MG63 (cell line): ENCODE results near the gene MXRA8. TPM values are rescaled to one million over a fixed set of nuclear protein-coding genes. Genes with fewer than 3 reads are reported as not detected.

ENCODE experiments used
- DNase-seq: peaks from one replicate; pipeline ENCODE4 v3.0.0-alpha.2; 2020
- H3K27me3 ChIP-seq: fragments of 250-450 bp; sonication (Bioruptor Pico); 2 replicates; pipeline ENCODE4 v1.5.1; 2020; ENCODE audit warnings: mild to moderate bottlenecking, moderate library complexity
- H3K36me3 ChIP-seq: fragments of 250-450 bp; sonication (Bioruptor Pico); 2 replicates; pipeline ENCODE4 v1.5.1; 2020; ENCODE audit warnings: mild to moderate bottlenecking, moderate library complexity
- H3K4me3 ChIP-seq: fragments of 250-450 bp; sonication (Bioruptor Pico); 2 replicates; pipeline ENCODE4 v1.5.1; 2020; ENCODE audit warnings: mild to moderate bottlenecking, moderate library complexity
- H3K9me3 ChIP-seq: fragments of 250-450 bp; sonication (Bioruptor Pico); 2 replicates; pipeline ENCODE4 v1.5.1; 2020; ENCODE audit warnings: mild to moderate bottlenecking, moderate library complexity
- total RNA-seq: library from RNA; depleted of rRNA; stranded (reverse); fragments of >200 nt; shearing (Covaris generic); gene quantifications from 2 replicates; pipeline ENCODE4 v1.2.3, GENCODE V29; 2014; ENCODE audit warnings: low replicate concordance

The MXRA8 gene
- total RNA-seq, 1 experiment from 2014 or later, result 316 TPM

DNA sequence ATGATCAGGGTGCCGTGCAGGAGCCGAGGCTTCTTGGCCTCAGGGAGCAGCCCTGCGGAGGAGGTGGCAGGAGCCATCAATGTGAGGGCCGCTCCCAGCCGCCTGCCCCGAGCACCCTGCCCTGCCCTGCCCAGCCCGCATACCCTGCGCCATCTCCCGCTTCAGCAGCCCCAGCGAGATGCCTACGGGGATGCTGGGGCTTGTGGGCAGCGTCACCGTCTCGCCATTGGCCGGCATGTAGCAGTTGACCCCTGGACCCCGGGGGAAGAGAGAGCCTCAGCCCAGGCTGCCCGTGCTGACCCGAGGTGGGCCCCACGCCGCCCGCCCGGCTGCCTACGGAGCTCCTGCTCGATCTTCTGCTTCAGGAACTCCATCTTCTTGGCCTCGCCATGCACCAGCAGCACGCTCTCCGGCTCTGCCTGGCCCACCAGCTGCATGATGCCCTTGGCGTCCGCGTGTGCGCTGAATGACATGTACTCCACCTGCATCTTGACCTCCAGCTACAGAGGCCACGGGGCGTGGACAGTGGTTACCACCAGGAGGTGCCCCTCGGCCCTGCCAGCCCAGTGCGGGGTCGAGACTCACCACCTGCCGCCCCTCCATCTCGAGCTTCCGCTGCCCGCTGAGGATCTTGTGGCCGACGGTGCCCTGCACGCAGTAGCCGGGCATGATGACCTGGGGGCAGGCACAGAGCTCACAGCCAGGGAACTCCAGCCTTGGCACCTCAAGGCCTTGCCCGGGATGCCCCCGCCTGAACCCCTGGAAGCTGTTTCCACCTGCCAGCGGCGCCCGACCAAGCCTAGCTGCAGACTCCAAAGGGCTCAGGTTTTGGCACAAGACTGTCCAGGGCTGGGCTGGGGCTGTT lies 45.7 kb downstream of the MXRA8 start:
- Histone ChIP-seq H3K36me3 (peaks cover 65% of the 10 kb centered on the region), H3K27me3 (no peaks in the 10 kb centered on the region), H3K4me3 (no peak overlapping the region), H3K9me3 (no peaks in the 10 kb centered on the region)
- DNase-seq, result no peak

- Histone ChIP-seq H3K27me3 (no peaks in the 10 kb centered on the region), H3K4me3 (no peak overlapping the region), H3K9me3 (no peaks in the 10 kb centered on the region), H3K36me3 (peaks cover 55% of the 10 kb centered on the region)
- no peak for DNase-seq
These were observed 46.9 kb downstream of the MXRA8 start for GRCh38 chr1:1311107-1312104.

DNA sequence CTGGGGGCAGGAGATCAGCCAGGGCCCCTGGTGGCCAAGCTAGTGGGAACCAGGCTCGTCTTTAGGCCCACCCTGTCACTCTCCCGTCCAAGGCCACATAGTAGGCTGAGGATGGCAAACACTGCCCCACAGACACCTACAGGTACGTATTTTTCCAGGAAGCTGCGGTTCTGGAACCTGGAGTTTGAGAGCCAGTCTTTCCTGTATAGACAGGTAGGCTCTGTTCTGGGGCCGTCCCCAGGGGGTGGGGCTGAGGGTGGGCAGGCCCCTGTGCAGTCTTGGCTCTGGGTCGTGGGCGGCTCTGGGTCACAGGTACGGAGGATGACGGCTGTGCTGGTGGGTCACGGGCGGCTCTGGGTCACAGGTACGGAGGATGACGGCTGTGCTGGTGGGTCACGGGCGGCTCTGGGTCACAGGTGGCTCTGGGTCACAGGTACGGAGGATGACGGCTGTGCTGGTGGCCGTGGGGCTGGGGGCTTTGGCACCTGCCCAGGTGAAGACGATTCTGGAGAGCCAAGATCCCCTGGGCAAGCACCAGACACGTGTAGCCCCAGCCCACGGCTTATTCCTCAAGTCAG lies 47.8 kb downstream of the MXRA8 start:
- peaks cover 48% of the 10 kb centered on the region for H3K36me3 ChIP-seq
- no peak for DNase-seq
- H3K9me3 ChIP-seq, result no peaks in the 10 kb centered on the region
- no peaks in the 10 kb centered on the region for H3K27me3 ChIP-seq
- H3K4me3 ChIP-seq, result no peak overlapping the region

- Histone ChIP-seq H3K27me3 (no peaks in the 10 kb centered on the region), H3K9me3 (no peaks in the 10 kb centered on the region), H3K4me3 (no peak overlapping the region; the same call in 1 of the 2 replicates), H3K36me3 (peaks cover 47% of the 10 kb centered on the region)
- no peak for DNase-seq
These were observed 48.3 kb downstream of the MXRA8 start for GRCh38 chr1:1310109-1310385.

- DNase-seq, result no peak
These were observed 48.9 kb downstream of the MXRA8 start for GRCh38 chr1:1309251-1310108.

DNA sequence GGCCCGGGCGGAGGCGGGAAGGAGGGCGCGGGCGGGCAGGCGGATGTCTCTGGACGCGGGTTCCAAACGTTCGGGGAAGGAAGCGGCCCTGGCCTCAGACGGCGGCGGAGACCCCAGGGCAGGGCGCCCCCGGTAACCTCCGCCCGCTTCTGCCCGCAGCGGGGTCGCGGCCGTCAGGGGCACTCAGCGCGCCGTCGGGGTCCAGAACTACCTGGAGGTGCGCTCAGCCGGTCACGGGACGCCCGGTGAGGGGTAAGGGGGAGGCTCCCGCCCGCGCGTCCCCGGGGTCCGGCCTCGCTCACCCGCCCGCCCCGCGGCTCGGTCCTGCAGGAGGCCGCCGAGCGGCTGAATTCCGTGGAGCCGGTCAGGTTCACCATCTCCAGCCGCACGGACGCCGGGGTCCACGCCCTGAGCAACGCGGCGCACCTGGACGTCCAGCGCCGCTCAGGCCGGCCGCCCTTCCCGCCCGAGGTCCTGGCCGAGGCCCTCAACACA lies 49.6 kb downstream of the MXRA8 start:
- Histone ChIP-seq H3K9me3 (no peaks in the 10 kb centered on the region), H3K27me3 (no peaks in the 10 kb centered on the region), H3K4me3 (peak overlapping the region; percentile 65), H3K36me3 (peaks cover 39% of the 10 kb centered on the region)
- no peak for DNase-seq

More at GRCh38 chr1:1309251-1310108, 48.9 kb downstream of the MXRA8 start:
- peaks cover 45% of the 10 kb centered on the region for H3K36me3 ChIP-seq
- peak overlapping the region; percentile 65 for H3K4me3 ChIP-seq
- no peaks in the 10 kb centered on the region for H3K27me3 ChIP-seq
- H3K9me3 ChIP-seq, result no peaks in the 10 kb centered on the region

- no peaks in the 10 kb centered on the region for H3K27me3 ChIP-seq
- peak within 1 kb of the TSS; percentile 65 for H3K4me3 ChIP-seq
- H3K36me3 ChIP-seq, result peaks cover 34% of the 10 kb centered on the region
- no peaks in the 10 kb centered on the region for H3K9me3 ChIP-seq
- DNase-seq, result peak; percentile 93
These were observed 50.2 kb downstream of the MXRA8 start, which contains the start of the genes ACAP3 and PUSL1 for GRCh38 chr1:1307923-1308755. Gene ACAP3, minus strand, starts transcription at chr1:1307930. Its CDS starts 115 bp downstream, at chr1:1307815. Gene PUSL1, plus strand, starts transcription at chr1:1308597. Its CDS starts 47 bp downstream, at chr1:1308644.

- peak; percentile 60 for DNase-seq
- H3K4me3 ChIP-seq, result peak overlapping the region; percentile 65
- H3K27me3 ChIP-seq, result no peaks in the 10 kb centered on the region
- peaks cover 27% of the 10 kb centered on the region for H3K36me3 ChIP-seq
- no peaks in the 10 kb centered on the region for H3K9me3 ChIP-seq
These were observed 51.0 kb downstream of the MXRA8 start for GRCh38 chr1:1307261-1307922.

DNA sequence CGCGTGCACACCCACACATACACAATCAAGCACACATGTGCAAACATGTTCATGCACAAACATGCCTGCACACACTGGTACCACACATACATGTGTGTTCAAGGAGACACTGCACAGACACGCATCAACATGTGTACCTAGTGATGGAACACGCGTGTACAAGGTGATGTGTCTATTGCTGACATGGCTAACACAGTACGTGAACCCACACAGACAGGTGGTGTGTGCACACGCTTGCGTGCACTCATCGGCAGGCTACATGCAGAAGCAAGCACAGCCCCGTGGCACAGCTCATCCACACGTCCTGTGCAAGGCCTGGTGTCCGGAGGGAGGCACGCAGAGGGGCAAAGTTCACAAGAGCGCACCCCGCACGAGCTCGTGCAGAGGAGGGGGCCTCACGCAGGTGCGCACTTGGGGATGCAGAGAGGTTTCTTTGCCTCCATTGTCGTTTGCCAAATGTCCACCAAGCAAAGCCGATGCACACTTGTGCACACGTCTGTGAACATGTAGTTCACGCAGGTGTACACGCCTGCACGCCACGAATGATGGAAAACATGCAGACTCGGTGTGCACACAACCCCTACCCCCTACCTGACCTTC lies 51.6 kb downstream of the MXRA8 start:
- H3K36me3 ChIP-seq, result peaks cover 25% of the 10 kb centered on the region
- DNase-seq, result no peak

DNA sequence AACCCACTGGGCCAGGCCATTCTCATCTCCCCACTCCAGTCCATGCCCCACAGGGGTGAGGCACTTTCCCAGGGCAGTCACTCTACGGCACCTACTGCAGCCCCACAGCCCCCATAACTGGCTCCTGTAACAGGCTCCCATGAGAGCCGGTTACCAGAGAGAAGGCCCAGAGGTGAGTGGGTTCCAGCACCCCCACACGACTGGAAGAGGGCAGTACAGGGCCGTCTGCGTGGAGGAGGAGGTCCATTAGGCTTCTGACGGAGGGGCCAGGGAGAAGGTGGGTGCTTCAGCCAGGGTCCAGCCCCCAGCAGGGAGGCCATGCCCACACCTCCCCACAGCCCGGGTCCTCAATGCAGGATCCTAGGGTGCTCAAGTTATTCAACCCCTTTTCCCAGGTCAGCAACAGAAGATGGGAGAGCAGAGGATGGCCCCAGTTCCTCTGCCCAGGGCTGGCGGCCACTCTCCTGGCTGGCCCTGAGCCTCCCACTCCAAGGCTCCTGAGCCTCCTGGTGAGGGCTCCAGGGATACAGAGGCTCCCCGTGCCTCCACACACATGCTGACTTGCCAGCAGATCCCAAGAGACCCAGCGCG lies 52.2 kb downstream of the MXRA8 start:
- peaks cover 19% of the 10 kb centered on the region for H3K36me3 ChIP-seq
- DNase-seq, result no peak
- no peaks in the 10 kb centered on the region for H3K27me3 ChIP-seq
- H3K9me3 ChIP-seq, result no peaks in the 10 kb centered on the region
- H3K4me3 ChIP-seq, result peak overlapping the region; percentile 65

More for the DNA sequence above, 51.6 kb downstream of the MXRA8 start:
- Histone ChIP-seq H3K27me3 (no peaks in the 10 kb centered on the region), H3K4me3 (peak overlapping the region; percentile 65), H3K9me3 (no peaks in the 10 kb centered on the region)

- Histone ChIP-seq H3K4me3 (no peak overlapping the region; the same call in 1 of the 2 replicates), H3K36me3 (peaks cover 13% of the 10 kb centered on the region), H3K9me3 (no peaks in the 10 kb centered on the region), H3K27me3 (no peaks in the 10 kb centered on the region)
- peak; percentile 55 for DNase-seq
These were observed 52.9 kb downstream of the MXRA8 start for GRCh38 chr1:1305300-1306069.

- H3K27me3 ChIP-seq, result no peaks in the 10 kb centered on the region
- no peaks in the 10 kb centered on the region for H3K9me3 ChIP-seq
- H3K36me3 ChIP-seq, result peaks cover 5% of the 10 kb centered on the region
- H3K4me3 ChIP-seq, result no peak overlapping the region
- DNase-seq, result peak; percentile 59
These were observed 53.7 kb downstream of the MXRA8 start for GRCh38 chr1:1304331-1305299.
